Right lobe of liver (tissue), 6 donors: ENCODE results near the gene ADAM20. TPM values are rescaled to one million over a fixed set of nuclear protein-coding genes. Genes with fewer than 3 reads are reported as not detected.

Source experiments
- ATAC-seq, 4 donors: fragments of 200-7000 bp; cut with Tn5 transposase; one replicate each; pipeline ENCODE4 v1.9.1; 2020; ENCODE audit warnings: mild to moderate bottlenecking in 4 of 4, moderate library complexity in 4 of 4
- DNase-seq, 3 donors: peaks; one replicate each; pipeline ENCODE4 v3.0.0-alpha.2; 2020
- H3K27ac ChIP-seq, 3 donors: fragments of 200-600 bp; one replicate each; pipeline ENCODE4 v1.8.0; 2022
- H3K27me3 ChIP-seq, 2 donors: fragments of 200-600 bp; one replicate each; pipeline ENCODE4 v1.8.0; 2022
- H3K36me3 ChIP-seq, 4 donors: fragments of 200-600 bp; sonication (generic) in 1 of 4; one replicate each; pipeline versions ENCODE4 v1.5.1 to v1.8.0; 2017 to 2022; ENCODE audit warnings: control low read depth in 1 of 4
- H3K4me1 ChIP-seq, 4 donors: fragments of 200-600 bp; sonication (generic) in 1 of 4; one replicate each; pipeline versions ENCODE4 v1.5.1 to v1.8.0; 2017 to 2022; ENCODE audit warnings: control low read depth in 1 of 4
- H3K4me3 ChIP-seq, 3 donors: fragments of 200-600 bp; one replicate each; pipeline ENCODE4 v1.8.0; 2022
- H3K9me3 ChIP-seq, 4 donors: fragments of 200-600 bp; sonication (generic) in 1 of 4; one replicate each; pipeline versions ENCODE4 v1.5.1 to v1.8.0; 2017 to 2022; ENCODE audit warnings: control low read depth in 1 of 4
- CTCF ChIP-seq, 4 donors: fragments of 200-600 bp in 3 of 4; fragments of 450-650 bp in 1 of 4; IDR thresholded peaks; one replicate each; pipeline versions ENCODE4 v1.5.1 to v1.8.0; 2016 to 2022; ENCODE audit warnings: antibody characterized with exemption in 4 of 4, mild to moderate bottlenecking in 2 of 4
- POLR2A ChIP-seq: fragments of 450-650 bp; IDR thresholded peaks from one replicate; pipeline ENCODE4 v1.6.1; 2017; ENCODE audit warnings: antibody characterized with exemption, mild to moderate bottlenecking
- WGBS: methylation state at CpG from one replicate; pipeline ENCODE4 v1.1.6; 2018; ENCODE audit warnings: low coverage, low lambda C conversion rate; ENCODE audit not compliant: insufficient coverage; ENCODE audit errors: missing lambda C conversion rate; 5-methylcytosine and 5-hydroxymethylcytosine counted together
- intact Hi-C, 2 donors: fragments of 100-400 bp; cut with DNase I; formaldehyde crosslinking; loops; one replicate each; pipeline versions ENCODE4 v1.11.2 to v1.14.1; 2022
- small RNA-seq, 2 experiments: library from RNA; depleted of rRNA; stranded (forward); fragments of <200 nt; gene quantifications; one replicate each; pipeline ENCODE3, GENCODE V24; 2016
- total RNA-seq, 6 experiments: library from RNA; depleted of rRNA in 2 of 6; stranded (reverse); fragments of >200 nt in 2 of 6; fragmentation: NEBNext Ultra II Directional in 3 of 6; extraction: Animal tissue kit (Norgen Biotek cat#: 25700) in 3 of 6; gene quantifications; one replicate each; pipeline versions ENCODE4 v1.1.0 to v1.2.4, GENCODE V29; 2016 to 2023
- donor health status: DM: no; HTN: yes; CAD: no.
- donor health status: DM: no; HTN: no; CAD: no.
- donor health status: DM: no; HTN: no; CAD: no.
- donor health status: DM: no; HTN: yes; CAD: no.
- donor health status: DM: no; HTN: yes; CAD: no.

ADAM20 gene
- total RNA-seq, 6 experiments from 2014 or later: 0.35 to 2.0 (median 0.70) TPM

- Histone ChIP-seq H3K27me3 (no peaks in the 10 kb centered on the region), H3K9me3 (no peaks in the 10 kb centered on the region), H3K4me3 (no peak overlapping the region), H3K27ac (no peak overlapping the region), H3K36me3 (no peaks in the 10 kb centered on the region), H3K4me1 (no peaks in the 10 kb centered on the region)
- ATAC-seq: no peak
- TF ChIP-seq POLR2A (no peak), CTCF (IDR thresholded peaks at IDR 0.05) (no peak)
- WGBS: 63% methylated on average over 2 of the region's 2 CpGs
- intact Hi-C loops: no loop called here
- DNase-seq: no peak
These were observed 61.0 kb downstream of the ADAM20 start for GRCh38 chr14:70473825-70474224.

Small RNA genes within 50 kb of the gene (small RNA-seq; reads per million reads assigned to genes)
- 0 reads per million in 2 experiments for gene RNU6-659P

Other genes starting within 250 kb of the ADAM20 start
- 10 to 100 TPM; 15.4 to 27.6 (median 20.1) TPM for gene COX16, start 175.3 kb downstream of the ADAM20 start, total RNA-seq
- gene SYNJ2BP, start 117.9 kb downstream of the ADAM20 start, total RNA-seq: 10 to 100 TPM; 15.9 to 26.9 (median 21.1) TPM
- under 1 TPM in 2 of 6 experiments, not detected in 4; 0.12 to 0.17 TPM for gene ADAM21, start 82.8 kb downstream of the ADAM20 start, total RNA-seq
- gene MED6, start 65.7 kb upstream of the ADAM20 start, total RNA-seq: 10 to 100 TPM in 5 of 6 experiments, 1 to 10 TPM in 1; 8.8 to 20.0 (median 13.7) TPM
- gene TTC9, start 106.9 kb upstream of the ADAM20 start, total RNA-seq: 1 to 10 TPM in 3 of 6 experiments, under 1 TPM in 3; 0.15 to 5.5 (median 2.8) TPM